HG02840 (cell line): ENCODE data around the gene GP2.
"Not testable (repeated sequence)": the region's sequence is repeated elsewhere in the genome, so short reads cannot be mapped to it uniquely, and the experiment has no call there.

Experiments used
- ATAC-seq: cut with Tn5 transposase; IDR thresholded peaks from one replicate; pipeline ENCODE4 v1.9.1; 2021; ENCODE audit warnings: mild to moderate bottlenecking, moderate library complexity, moderate number of reproducible peaks; ENCODE audit not compliant: unreplicated experiment, low FRiP score

GP2 gene

DNA sequence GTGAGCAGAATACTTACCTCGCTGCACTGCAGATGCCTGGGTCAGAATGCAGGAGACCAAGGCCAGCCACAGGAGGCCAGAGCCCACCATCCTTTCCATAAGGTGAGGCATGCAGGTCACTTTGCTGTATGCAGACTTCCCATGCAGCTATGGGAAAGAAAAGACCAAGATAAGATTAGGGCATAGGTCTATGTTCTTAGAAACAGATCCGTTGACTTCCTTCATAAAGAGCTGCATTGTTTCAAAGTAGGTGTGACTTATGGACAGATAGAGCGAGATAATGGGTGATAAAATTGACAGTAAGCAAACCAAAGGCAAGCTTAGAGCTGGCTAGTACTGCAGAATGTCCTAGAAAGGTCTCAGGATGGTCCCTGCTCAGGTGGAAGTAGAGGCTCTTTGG lies 992 bp downstream of the GP2 start:
- no peak for ATAC-seq

- ATAC-seq = no peak
Observed at GRCh38 chr16:20325005-20325404, 2.3 kb downstream of the GP2 start.

- no peak for ATAC-seq
Observed at GRCh38 chr16:20323591-20324117, 3.7 kb downstream of the GP2 start.

- ATAC-seq = no peak
Observed at GRCh38 chr16:20322696-20323095, 4.6 kb downstream of the GP2 start.

GRCh38 chr16:20321671-20322070 lies 5.6 kb downstream of the GP2 start:
- no peak for ATAC-seq

DNA sequence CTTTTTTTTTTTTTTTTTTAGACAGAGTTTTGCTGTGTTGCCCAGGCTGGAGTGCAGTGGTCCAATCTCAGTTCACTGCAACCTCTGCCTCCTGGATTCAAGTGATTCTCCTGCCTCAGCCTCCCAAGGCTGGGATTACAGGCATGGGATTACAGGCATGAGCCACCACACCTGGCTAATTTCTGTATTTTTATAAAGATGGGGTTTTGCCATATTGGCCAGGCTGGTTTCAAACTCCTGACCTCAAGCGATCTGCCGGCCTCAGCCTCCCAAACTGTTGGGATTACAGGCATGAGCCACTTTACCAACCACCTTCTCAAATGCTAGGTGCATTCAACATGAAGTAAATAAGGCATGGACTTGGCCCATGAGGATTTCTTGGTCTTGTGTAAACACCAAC lies 6.3 kb downstream of the GP2 start:
- ATAC-seq = not testable (repeated sequence)

DNA sequence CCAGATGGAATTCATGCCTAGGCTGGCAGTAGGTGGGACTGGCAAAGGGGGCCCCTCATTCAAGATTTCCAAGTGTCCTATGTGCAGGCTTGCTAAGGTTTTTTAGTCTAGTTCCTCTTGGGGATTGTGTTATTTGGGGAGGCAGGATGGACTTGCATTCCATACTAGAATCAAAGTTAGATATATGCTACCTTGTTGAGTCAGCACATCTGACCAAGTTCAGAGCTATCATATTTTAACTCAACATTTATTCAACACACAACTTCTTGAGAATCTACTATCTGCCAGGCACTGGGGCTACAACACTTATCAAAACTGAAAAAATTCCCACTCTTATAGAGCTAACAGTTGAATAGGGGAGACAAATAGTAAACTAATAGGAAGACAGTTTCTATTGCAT lies 6.7 kb downstream of the GP2 start:
- ATAC-seq = no peak

DNA sequence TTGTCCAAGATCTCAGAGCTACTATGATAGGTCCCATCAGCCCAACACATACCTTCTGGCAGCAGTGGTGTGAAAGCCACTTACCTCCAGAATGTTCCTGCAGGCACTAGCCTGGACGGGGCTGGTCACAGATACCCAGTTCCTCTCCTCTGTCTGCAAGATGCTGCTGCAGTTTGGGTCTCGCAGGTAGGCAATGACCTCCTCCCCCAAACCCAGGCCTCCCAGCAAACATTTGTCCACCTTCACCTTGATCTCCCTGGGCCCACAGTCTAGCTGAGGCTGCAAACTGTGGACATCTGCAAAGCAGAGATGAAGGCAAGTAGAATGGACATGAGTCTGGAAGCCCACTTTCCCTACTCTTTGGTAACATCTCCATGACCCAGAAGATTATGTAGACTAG lies 7.1 kb downstream of the GP2 start:
- no peak for ATAC-seq

GRCh38 chr16:20319406-20319805 lies 7.9 kb downstream of the GP2 start:
- no peak for ATAC-seq

DNA sequence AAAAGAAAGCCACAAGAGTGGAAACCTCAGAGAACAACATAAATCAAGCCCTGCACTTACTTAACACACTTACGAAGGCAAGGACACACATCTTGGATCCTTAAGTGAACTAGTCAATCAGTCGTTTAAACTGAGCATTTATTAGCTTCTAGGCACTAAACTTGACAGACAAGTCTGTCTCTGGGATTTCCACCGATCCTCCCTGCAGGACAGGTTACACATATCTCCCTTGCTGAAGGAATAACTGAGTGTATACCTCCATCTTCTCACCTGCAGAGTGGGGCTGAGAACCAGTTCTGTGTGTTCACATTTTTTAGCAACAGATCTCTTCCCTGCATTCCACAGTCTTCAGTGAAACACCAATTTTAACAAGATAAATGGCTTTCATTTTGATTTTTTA lies 8.9 kb downstream of the GP2 start:
- ATAC-seq = no peak

GRCh38 chr16:20318006-20318405 lies 9.3 kb downstream of the GP2 start:
- no peak for ATAC-seq

DNA sequence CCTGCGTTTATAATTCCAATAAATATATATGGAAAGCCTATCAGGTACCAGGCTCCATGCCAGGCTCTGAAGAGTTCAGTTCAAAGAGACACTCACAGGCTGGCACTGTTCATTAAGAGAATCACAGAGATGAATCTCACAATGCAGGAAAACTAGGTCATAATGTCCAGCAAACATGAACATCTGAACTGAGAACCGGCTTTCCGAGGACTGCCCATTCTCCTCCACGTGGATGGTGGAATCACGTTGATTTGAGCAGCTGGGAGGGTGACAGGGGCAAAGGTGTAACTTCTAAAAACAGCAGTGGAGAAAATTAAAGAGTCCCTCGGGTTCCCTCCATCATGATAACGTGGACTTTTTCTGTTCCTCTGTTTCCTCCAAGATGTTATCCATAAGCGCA lies 10.2 kb downstream of the GP2 start:
- ATAC-seq = no peak

GRCh38 chr16:20316715-20317114 lies 10.6 kb downstream of the GP2 start:
- ATAC-seq = no peak

- ATAC-seq = no peak
Observed at GRCh38 chr16:20315764-20316163, 11.5 kb downstream of the GP2 start.

GRCh38 chr16:20314575-20314974 lies 12.7 kb downstream of the GP2 start:
- no peak for ATAC-seq

DNA sequence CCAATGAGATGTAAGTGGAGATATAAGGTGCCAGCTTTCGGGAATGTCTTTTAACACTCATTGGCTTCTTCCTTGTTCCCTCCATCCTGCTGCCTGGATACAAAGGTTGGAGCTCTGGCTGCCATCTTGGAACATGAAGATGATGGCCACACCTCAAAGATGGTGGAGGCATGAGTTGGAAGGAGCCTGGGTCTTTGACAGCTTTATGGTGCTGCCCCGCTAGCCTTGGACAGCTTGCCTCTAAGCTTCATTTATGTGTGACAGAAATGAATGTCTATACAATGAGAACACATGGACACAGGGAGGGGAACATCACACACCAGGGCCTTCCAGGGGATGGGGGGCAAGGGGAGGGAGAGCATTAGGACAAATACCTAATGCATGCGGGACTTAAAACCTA lies 13.6 kb downstream of the GP2 start:
- ATAC-seq = no peak

DNA sequence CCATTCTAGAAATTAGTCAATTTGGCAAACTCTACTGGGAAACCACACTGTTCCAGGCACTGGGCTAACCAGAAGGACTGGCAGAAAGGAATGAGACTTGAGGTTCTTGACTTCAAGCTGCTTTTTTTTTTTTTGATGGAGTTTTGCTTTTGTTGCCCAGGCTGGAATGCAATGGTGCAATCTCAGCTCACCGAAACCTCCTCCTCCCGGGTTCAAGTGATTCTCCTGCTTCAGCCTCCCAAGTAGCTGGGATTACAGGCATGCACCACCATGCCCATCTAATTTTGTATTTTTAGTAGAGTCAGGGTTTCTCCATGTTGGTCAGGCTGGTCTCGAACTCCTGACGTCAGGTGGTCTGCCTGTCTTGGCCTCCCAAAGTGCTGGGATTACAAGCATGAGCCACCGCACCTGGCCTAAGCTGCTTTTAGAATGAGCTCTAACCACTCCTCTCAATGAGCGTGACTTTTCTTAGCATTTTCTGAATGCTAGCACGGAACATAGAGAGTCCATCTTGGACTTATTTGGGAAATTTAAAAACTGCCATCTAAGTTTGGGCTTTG lies 14.7 kb downstream of the GP2 start:
- ATAC-seq = not testable (repeated sequence)

DNA sequence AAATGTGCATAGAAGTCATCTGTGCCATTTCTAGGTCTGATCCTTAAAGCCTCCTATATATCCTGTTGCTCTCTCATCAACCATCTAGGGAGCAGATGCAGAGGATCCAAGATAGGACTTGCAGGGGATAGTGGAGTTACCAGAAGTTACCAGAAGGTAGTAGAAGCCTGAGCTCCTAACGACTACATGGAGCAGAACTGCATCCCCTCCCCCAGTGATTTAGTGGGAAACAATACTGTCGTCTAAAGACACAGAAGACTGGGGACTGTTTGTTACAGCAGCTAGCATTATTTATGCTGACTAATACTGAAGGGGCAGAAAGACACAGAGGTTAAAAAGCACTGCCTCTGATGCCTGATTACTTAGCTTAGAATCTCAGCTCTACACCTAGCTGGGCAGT lies 15.8 kb downstream of the GP2 start:
- no peak for ATAC-seq

DNA sequence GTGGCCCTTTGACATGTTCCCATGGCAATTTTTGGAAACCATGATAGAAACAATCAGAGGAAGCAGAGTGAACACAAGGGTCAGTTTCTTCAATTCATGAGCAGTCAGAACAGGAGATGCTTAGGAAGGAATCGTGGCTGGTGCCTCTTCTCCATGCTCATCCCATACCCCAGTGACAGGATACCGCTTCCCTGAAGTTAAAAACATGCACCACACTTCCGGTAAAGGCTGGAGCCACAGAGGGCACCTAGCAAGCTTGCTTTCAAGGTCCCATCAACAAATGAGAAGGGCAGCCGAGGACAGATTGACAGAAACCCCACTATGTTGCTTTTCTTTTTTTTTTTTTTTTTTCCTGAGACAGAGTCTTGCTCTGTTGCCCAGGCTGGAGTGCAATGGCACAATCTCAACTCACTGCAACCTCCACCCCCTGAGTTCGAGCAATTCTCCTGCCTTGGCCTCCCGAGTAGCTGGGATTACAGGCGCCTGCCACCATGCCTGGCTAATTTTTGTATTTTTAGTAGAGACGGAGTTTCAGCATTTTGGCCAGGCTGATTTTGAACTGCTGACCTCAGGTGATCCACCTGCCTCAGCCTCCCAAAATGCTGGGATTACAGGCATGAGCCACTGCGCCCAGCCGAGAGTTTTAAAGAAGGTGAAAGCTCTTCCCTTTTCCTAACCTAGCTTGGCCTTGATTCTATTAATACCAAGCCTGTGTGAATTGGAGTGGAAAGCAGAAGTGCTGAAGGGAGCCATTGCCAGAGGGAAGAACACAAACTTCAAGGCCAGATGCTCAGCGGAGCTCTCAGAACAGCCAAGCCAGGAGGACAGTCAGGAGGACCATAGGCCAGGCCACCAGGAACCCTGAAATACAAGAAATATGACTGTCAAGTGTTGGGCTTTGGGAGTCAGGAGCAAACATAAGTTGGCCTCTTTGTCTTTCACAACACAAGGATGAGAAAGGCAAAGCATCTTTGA lies 16.6 kb downstream of the GP2 start:
- ATAC-seq = no peak

DNA sequence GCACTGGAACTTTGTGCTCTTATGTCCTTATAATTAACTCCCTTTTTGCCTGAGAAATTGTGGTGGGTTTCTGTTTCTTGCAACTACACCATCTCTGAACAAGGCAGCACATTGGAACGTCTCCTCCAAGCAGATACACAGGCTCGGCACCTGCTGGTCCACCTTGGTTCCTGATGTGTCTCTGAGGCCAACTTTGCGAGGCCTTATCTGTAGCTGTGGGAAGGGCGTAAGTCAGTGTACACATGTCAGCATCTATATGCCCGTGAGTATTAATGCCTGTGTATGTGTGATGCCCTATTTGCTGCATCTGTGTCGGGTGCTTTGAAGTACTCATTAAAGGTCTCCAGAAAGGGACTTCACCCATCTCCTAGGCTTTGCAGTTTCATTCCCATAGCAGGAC lies 17.5 kb downstream of the GP2 start:
- no peak for ATAC-seq

GRCh38 chr16:20308801-20309590 lies 18.3 kb downstream of the GP2 start:
- ATAC-seq = no peak
